ENCODE measurements around the gene ALKBH4.
"Not testable (repeated sequence)": the region's sequence is repeated elsewhere in the genome, so short reads cannot be mapped to it uniquely, and the experiment has no call there.

The ALKBH4 gene

GRCh38 chr7:102474736-102475435 lies 10.2 kb upstream of the ALKBH4 start:
- DNase-seq = not testable (repeated sequence)

- DNase-seq = not testable (repeated sequence)
Measured at GRCh38 chr7:102474116-102474515, 9.5 kb upstream of the ALKBH4 start.

GRCh38 chr7:102473271-102473991 lies 8.8 kb upstream of the ALKBH4 start:
- no peak for DNase-seq

DNA sequence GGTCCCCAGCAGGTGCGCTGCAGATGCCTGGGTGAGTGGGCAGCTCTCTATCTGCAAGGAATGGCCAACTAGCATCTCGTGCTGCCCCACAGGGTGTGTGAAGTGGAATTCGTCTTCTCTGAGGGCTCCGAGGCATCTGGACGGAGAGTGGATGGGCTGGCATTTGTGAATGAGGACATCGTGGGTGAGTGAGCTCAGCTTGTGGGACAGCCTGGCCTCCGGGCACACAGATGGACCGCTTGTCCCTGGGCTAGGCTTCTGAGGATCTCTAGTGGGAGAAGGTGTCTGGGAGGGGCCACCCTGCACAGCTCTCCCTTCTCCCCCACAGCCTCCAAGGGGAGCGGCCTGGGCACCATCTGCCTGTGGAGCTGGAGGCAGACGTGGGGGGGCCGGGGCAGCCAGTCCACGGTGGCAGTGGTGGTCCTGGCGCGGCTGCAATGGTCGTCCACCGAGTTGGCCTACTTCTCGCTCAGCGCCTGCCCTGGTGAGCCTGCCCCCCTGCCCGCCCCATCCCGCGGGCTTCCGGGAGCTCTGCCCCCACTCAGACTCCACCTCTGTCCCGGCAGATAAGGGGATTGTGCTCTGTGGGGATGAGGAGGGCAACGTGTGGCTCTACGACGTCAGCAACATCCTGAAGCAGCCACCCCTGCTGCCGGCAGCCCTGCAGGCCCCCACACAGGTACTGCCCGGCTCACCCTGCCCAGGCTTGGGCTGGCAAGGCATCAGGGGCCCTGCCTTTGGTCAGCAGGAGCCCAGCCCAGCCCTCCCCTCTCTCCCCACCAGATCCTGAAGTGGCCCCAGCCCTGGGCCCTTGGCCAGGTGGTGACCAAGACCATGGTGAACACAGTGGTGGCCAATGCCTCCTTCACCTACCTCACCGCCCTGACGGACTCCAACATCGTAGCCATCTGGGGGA lies 7.7 kb upstream of the ALKBH4 start:
- DNase-seq = peak; percentile 24

DNA sequence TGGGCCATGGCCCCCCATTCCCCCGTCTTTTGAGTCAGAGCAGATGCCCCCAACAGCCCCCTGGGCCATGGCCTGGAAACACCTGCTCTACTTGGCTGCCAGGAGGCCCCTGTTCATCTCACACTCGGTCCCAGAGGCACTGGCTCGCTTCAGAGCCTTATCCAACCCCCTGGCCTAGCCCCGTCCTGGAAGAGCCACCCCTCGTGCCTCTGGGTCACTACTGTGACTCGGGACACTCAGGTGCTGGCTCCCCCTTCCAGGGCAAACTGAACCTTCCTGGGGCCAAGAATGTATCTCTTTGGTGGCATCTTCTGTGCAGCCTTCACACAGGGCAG lies 7.1 kb upstream of the ALKBH4 start:
- DNase-seq = no peak

GRCh38 chr7:102469972-102470825 lies 5.5 kb upstream of the ALKBH4 start:
- no peak for DNase-seq

DNA sequence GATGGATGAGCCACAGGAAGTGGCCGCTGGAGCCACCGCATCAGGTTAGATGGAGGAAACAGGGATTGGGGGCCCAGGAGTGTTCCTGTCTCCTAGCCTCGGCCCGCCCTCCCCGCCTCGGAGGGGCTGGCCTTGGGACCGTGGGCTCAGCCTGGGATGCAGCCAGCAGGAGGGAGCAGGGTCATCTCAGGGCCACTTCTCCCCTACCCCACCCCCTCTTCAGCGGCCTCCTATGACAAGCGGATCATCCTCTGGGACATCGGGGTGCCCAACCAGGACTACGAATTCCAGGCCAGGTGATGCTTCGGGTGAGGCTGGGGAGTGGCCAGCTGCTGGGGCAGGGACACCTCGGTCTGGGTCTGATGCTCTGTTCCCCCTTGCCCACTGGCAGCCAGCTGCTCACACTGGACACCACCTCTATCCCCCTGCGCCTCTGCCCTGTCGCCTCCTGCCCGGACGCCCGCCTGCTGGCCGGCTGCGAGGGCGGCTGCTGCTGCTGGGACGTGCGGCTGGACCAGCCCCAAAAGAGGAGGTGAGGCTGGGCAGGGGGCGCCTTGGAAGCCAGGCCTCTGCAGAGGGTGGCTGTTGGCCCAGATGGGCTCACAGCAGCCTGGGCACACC lies 4.8 kb upstream of the ALKBH4 start:
- DNase-seq = no peak

DNA sequence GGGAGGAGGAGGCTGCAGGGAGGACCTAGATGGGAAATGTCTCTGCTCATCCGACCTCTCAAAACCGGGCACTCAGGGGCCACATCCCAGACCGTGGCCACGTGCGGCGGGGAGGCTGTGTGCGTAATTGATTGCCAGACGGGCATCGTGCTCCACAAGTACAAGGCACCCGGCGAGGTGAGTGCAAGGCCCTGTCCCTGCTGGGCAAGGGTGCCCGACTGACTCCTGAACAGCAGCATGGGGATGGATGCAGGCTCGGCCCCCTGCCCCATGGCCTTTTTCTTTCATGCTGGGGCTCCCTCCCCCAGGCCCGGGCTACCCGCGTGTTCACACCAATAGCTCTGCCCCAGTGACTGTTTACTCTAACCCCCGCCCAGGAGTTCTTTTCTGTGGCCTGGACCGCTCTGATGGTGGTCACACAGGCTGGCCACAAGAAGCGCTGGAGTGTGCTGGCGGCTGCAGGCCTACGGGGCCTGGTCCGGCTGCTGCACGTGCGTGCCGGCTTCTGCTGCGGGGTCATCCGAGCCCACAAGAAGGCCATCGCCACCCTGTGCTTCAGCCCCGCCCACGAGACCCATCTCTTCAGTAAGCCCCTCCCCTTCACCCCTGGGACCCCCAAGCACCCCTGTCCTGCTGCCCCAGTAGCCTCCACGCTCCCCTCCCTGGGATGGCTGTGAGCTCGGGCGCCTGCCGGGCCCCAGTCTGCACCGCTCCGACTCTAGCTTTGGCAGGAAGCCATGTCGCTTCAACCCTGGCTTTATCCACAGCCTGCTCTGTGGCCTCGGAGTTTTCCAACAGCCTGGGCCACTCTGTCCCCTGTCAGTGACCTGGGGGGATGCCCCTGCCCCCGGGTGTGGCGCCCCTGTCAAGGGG lies 4.1 kb upstream of the ALKBH4 start:
- DNase-seq = no peak

DNA sequence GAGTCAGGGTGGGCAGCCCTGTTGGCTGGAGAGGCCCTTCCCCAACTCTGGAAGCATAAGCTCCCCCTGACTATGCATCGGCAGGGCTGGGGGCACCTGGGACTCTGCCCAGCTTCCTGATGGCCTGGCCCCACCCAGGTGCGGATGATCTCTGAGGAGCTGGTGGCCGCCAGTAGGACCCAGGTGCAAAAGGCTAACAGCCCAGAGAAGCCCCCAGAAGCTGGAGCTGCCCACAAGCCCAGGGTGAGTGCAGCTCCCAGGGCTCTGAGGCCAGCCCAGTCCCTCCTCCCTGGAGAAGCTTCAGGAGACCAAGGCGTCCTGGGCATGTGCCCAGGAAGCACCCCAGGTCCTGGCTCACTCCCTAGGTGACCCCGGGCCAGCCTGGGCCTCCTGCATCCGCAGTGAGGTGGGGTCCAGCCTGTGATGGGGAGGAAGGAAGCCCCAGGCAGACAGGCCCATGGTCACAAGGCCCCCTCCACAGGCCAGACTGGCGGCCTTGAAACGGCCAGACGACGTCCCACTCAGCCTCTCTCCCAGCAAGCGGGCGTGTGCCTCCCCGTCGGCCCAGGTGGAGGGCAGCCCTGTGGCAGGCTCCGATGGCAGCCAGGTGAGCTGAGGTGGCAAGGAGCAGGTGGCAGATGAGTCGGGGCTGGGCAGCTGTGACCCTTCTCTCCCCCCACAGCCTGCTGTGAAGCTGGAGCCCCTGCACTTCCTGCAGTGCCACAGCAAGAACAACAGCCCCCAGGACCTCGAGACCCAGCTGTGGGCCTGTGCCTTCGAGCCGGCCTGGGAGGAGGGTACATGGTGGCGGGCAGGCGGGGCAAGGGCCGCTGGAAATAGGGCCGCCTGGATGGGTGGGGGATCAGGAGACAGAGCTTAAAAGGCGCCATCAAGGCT lies 3.2 kb upstream of the ALKBH4 start:
- DNase-seq = no peak

GRCh38 chr7:102466097-102466496 lies 1.4 kb upstream of the ALKBH4 start:
- DNase-seq = no peak

DNA sequence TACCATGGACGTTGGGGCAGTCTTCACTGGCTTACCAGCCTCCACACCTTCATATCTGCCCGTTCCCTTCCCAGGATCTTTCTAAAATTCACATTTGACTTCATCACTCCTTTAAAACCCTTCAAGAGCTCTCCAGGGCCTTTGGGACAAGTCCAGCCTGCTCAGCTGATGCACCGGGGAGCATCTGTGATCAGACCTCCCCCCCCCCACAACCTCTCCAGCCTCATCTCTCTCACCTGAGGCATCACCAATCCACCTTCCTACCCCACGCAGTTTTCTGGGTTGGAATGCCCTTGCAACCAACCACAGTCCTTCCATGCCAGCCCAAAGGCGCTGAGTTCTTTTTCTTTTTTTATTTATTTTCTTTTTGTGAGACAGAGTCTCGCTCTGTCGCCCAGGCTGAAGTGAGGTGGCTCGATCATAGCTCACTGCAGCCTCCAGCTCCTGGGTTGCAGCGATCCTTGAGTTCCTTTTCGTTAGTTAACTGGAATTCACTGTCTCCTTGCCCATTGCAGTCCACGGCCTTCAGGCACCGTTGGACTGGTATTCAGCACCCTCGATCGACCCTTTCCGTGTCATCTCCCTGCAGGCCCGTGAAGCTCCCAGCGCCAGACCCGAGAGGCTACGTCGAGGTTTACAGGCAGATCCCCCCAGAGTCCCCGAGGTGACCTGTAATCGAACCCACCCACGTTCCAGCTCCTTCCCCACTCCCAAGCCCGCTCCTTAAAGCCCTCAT lies 654 bp downstream of the ALKBH4 start:
- no peak for DNase-seq

DNA sequence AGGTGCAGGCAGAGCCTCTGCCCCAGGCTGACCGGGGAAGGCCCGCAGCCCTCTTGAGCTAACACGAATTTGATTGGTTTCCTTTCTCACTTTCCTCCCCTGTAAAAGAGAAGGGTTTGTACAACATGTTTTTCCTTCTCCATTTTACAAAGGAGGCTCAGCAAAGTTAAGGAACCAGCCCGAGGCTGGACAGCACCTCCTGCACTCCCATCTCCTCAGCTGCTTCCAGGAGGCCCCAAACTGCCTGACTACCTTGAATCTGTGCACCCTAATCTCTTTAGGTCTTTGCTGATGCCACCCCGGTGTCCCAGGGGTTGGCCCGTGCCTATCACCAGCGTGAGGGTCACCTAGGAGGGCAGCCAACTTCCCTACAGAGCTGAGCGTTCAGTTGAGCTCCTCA lies 4.2 kb downstream of the ALKBH4 start:
- no peak for DNase-seq

DNA sequence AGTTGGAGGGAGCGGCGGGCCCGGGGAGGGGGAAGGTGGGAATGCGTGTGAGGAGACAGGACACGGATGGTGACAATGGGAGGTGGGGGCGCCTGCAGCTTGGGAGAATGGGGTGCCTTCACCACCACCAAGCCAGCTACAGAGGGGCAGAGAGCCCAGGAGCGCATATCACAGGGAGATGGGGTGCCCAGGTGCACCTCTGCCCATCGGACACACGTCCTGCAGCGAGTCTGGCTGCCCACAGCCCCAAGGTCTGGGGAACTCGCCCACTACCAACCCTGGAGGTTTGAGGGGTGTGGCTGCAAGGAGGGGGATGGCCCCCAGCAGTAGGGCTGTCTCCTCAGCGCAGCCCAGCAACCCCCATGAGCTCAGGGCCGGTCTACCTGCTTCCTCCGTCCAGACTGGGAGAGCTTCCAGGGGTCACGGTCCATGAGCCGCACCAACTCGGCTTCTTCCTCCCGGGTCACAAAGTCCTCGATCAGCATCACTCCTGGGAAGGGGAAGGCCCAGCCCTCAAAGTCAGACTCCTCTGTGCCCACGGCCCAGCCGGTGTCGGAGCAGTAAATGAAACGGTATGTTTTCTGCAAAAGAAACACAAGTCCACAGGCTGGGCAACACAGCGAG lies 5.3 kb downstream of the ALKBH4 start:
- DNase-seq = no peak

- no peak for DNase-seq
Measured at GRCh38 chr7:102457352-102457924, 7.2 kb downstream of the ALKBH4 start.

DNA sequence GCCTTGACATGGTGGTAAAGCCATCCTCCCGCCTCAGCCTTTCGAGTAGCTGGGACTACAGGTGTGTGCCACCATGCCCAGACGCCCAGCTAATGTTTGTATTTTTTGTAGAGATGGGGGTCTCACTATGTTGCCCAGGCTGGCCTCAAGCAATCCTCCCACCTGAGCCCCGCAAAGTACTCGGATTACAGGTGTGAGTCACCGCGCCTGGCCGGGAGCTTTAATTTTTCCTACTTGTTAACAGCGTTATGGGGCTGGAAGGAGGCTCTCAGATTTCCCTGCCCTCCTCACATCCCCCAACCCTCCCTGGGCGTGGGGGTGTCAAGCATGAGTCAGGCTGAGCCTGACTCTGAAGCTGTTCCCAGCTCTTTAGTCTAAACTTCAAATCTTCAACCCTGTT lies 8.3 kb downstream of the ALKBH4 start:
- no peak for DNase-seq

- DNase-seq = no peak
Measured at GRCh38 chr7:102455596-102455995, 9.1 kb downstream of the ALKBH4 start.

DNA sequence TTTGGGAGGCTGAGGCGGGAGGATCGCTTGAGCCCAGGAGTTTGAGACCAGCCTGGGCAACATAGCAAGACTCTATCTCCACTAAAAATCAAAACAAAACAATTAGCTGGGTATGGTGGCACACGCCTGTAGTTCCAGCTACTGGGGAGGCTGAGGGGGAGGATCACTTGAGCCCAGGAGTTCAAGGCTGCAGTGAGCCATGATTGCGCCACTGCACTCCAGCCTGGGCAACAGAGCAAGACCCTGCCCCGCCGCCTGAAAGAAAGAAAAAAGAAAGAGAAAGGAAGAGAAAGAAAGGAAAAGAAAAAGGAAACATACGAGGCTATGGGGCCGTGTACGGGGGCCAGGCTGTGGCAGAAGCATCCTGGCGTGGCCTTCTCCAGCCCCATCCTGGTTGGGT lies 9.7 kb downstream of the ALKBH4 start:
- not testable (repeated sequence) for DNase-seq

DNA sequence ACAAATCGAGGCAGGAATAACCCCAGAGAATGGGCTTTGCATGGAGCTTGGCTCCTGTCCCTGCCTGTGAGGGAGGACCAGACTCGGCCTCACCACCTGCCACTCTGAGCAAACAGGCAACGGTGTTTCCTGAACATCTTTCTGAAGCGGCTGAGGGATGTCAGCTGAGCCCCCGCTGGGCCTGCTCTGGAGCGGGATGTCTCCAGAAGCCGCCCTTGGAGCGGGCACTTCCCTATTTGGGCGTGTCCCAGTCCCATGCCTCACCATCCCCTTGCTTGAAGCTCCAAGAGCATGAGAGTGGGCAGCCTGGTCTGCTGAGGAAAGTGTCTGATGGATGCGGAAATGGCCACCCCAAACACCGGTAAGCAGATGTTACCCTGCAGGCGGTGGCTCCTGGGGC lies 10.2 kb downstream of the ALKBH4 start:
- DNase-seq = no peak

DNA sequence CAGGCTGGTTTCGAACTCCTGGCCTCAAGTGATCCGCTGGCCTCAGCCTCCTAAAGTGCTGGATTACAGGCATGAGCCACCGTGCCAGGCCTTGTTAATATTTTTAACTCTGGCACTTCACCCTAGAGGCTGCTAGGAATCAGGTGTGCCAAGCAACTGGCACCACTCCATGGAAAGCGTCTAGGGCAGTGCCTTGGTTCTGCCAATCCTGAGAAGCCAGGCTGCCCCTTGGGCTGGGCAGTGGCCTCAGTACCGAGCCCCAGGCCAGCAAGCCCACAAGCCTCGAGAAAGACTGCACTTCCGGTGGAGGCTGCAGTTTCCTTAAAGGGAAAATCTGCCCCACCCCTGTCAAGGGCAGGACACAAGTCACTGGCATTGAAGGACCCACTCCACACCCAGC lies 11.3 kb downstream of the ALKBH4 start:
- no peak for DNase-seq
